Fibroblast of mammary gland (primary cell): ENCODE data around the gene ABHD1.

Source experiments
- DNase-seq: peaks from one replicate; pipeline ENCODE4 v3.0.0-alpha.2; 2010; ENCODE audit warnings: low read depth
- H3K4me3 ChIP-seq: 2 replicates; pipeline ENCODE4 v1.5.1; 2011; ENCODE audit warnings: low read depth, mild to moderate bottlenecking, low read length, moderate library complexity; ENCODE audit not compliant: control insufficient read depth
- CTCF ChIP-seq: conservative IDR thresholded peaks from 2 replicates; pipeline ENCODE4 v1.5.1; 2011; ENCODE audit warnings: low read depth, low read length, inconsistent platforms; ENCODE audit not compliant: control insufficient read depth, insufficient read depth

The ABHD1 gene

GRCh38 chr2:27094353-27094984, 29.1 kb upstream of the ABHD1 start:
- no peak for DNase-seq
- TF ChIP-seq CTCF = no peak
- no peak overlapping the region for H3K4me3 ChIP-seq

- DNase-seq = no peak
- no peak for TF ChIP-seq CTCF
- no peak overlapping the region for H3K4me3 ChIP-seq
Measured at GRCh38 chr2:27095427-27095744, 28.2 kb upstream of the ABHD1 start.

GRCh38 chr2:27095745-27096651, 27.6 kb upstream of the ABHD1 start:
- peak overlapping the region; percentile 40 for H3K4me3 ChIP-seq
- DNase-seq = peak; percentile 65
- TF ChIP-seq CTCF = no peak

- no peak for TF ChIP-seq CTCF
- no peak for DNase-seq
- no peak overlapping the region for H3K4me3 ChIP-seq
Measured at GRCh38 chr2:27096748-27097297, 26.8 kb upstream of the ABHD1 start.

GRCh38 chr2:27097341-27097740, 26.3 kb upstream of the ABHD1 start:
- no peak for TF ChIP-seq CTCF
- DNase-seq = no peak
- no peak overlapping the region for H3K4me3 ChIP-seq

- DNase-seq = no peak
- no peak for TF ChIP-seq CTCF
- no peak overlapping the region for H3K4me3 ChIP-seq
Measured at GRCh38 chr2:27099334-27099955, 24.2 kb upstream of the ABHD1 start.
